Measurements from ENCODE around the gene CEL. TPM values are rescaled to one million over a fixed set of nuclear protein-coding genes. Genes with fewer than 3 reads are reported as not detected.

CEL gene
- total and polyA plus RNA-seq, 10 of the 15 experiments (the other 5 are each of a cell fraction or from before 2014, with no cell fraction given) = 0.05 to 4.1 (median 0.29) TPM; not detected in 2

DNA sequence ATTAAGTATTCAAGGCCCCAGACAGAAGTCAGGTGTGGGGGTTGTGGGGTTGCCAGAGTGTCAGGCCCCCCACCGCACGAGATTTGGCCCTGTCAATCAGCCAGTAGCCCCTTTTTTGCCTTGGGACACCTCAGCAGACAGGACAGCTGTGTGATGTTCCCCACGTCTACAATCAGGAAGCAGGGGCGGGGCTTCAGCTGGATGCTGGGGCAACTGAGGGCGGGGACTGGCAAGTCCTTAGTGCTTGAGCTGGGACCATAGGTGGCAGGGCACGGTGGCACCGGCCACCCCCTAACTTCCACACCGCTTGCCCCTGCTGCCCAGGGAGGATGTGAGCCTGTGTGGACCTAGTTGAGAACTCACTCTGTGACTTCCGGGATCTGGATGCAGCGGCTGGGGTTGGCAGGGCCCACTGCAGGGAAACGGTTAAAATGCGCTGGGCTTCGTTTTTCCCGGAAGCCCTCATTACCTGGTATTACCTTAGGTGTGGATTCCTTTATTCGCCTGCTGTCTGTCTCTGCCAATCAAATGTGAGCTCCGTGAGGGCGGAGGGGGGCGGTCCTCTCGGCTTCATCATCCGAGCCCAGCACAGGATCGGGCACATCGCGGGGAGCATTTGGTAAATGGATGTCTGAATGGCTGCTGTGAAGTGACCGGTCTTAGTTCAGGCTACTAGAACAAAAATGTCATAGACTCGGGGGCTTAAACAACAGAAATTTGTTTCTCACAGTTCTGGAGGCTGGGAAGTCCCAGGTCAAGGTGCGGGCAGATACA lies 38.5 kb upstream of the CEL start:
- in situ Hi-C loops (cut with MboI) (no loop called here), intact Hi-C loops (cut with micrococcal nuclease; ENCODE audit: unreplicated experiment) (loop anchor here (5.0 to 10.0 kb wide), 2 partner anchors 124 to 461 kb away; no protein-coding TSS in a partner anchor)
- DNase-seq (ENCODE audit: low read depth, low spot score) (peak; percentile 23), ATAC-seq (peak; percentile 75), FAIRE-seq (no peak)
- ChIA-PET RAD21 (ENCODE audit: unreplicated experiment) (interaction anchor here (0.9 to 2.5 kb wide), 3 partner anchors 121 to 126 kb away, joined by 5 to 11 read pairs (median 6); no protein-coding TSS in a partner anchor), SMC1A (ENCODE audit: uncharacterized antibody, unreplicated experiment) (interaction anchor here (0.6 to 4.4 kb wide), 5 partner anchors 10 to 124 kb away, joined by 3 to 31 read pairs (median 4); partner anchors contain the start of gene GTF3C5), POLR2A (no interaction called here), CTCF (interaction anchor here (1.0 to 3.9 kb wide), 15 partner anchors 9 to 163 kb away, joined by 3 to 52 read pairs (median 12); partner anchors contain the start of gene GTF3C5)
- no TSS peak for BruUV-seq (replicated peaks)
- Histone ChIP-seq H2AFZ (ENCODE audit: control insufficient read depth, low read depth, low read length) (peak overlapping the region; percentile 25), H3K4me2 (ENCODE audit: control insufficient read depth, insufficient read depth) (peak overlapping the region; percentile 22), H3K27me3 (replicated peaks in 1 of 2; ENCODE audit: control insufficient read depth in 2 of 2, insufficient read depth in 2 of 2, low read length in 1 of 2) (no peaks in the 10 kb centered on the region), H3K36me3 (ENCODE audit: control insufficient read depth in 2 of 2, insufficient read depth in 2 of 2, low read length in 1 of 2) (no peaks in the 10 kb centered on the region), H3K79me2 (ENCODE audit: control insufficient read depth, insufficient read depth, low read length) (no peaks in the 10 kb centered on the region), H3K9ac (ENCODE audit: control insufficient read depth, insufficient read depth, low read length) (no peak overlapping the region), H3K9me3 (replicated peaks; ENCODE audit: control insufficient read depth, insufficient read depth, low read length) (no peaks in the 10 kb centered on the region; the same call in 2 of the 3 replicates), H3K4me3 (no peak overlapping the region), H3K4me1 (ENCODE audit: control insufficient read depth, insufficient read depth, low read length) (peaks cover 11% of the 10 kb centered on the region), H4K20me1 (ENCODE audit: control insufficient read depth, insufficient read depth) (no peaks in the 10 kb centered on the region), H3K27ac (ENCODE audit: control insufficient read depth, insufficient read depth) (no peak overlapping the region)
- TF ChIP-seq, protein P1, sequence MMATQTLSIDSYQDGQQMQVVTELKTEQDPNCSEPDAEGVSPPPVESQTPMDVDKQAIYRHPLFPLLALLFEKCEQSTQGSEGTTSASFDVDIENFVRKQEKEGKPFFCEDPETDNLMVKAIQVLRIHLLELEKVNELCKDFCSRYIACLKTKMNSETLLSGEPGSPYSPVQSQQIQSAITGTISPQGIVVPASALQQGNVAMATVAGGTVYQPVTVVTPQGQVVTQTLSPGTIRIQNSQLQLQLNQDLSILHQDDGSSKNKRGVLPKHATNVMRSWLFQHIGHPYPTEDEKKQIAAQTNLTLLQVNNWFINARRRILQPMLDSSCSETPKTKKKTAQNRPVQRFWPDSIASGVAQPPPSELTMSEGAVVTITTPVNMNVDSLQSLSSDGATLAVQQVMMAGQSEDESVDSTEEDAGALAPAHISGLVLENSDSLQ (IDR thresholded peaks at IDR 0.05) = peak; percentile 75
- TF ChIP-seq SREBF2 (IDR thresholded peaks at IDR 0.05; ENCODE audit: low read length) = no peak
- WGBS (ENCODE audit: insufficient coverage, insufficient replicate concordance, low lambda C conversion rate, missing lambda C conversion rate) = 66% methylated on average over 26 of the region's 26 CpGs

DNA sequence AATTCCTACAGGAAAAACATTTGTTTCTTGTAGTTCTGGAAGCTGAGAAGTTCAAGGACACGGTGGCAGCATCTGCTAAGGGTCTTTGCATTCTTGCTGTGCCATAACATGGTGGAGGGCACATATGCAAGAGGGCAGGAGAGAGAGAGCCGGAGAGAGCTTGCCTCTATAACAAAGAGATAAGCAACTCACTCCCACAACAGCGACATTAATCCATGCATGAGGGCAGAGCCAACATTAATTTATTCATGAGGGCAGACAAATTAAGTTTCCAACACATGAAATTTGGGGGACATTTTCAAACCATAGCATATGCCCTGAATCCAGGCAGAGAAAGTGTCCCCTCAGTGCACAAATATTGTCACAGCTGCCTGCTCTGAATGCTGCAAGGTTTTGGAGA lies 35.4 kb upstream of the CEL start:
- Histone ChIP-seq H3K36me3 (ENCODE audit: control insufficient read depth in 2 of 2, insufficient read depth in 2 of 2, low read length in 1 of 2) (no peaks in the 10 kb centered on the region), H3K9ac (ENCODE audit: control insufficient read depth, insufficient read depth, low read length) (no peak overlapping the region), H3K4me2 (ENCODE audit: control insufficient read depth, insufficient read depth) (no peak overlapping the region), H2AFZ (ENCODE audit: control insufficient read depth, low read depth, low read length) (no peak overlapping the region), H3K4me3 (no peak overlapping the region), H3K9me3 (replicated peaks; ENCODE audit: control insufficient read depth, insufficient read depth, low read length) (no peaks in the 10 kb centered on the region; the same call in 2 of the 3 replicates), H3K4me1 (ENCODE audit: control insufficient read depth, insufficient read depth, low read length) (peaks cover 15% of the 10 kb centered on the region), H3K79me2 (ENCODE audit: control insufficient read depth, insufficient read depth, low read length) (peaks cover 18% of the 10 kb centered on the region), H4K20me1 (ENCODE audit: control insufficient read depth, insufficient read depth) (no peaks in the 10 kb centered on the region), H3K27me3 (replicated peaks in 1 of 2; ENCODE audit: control insufficient read depth in 2 of 2, insufficient read depth in 2 of 2, low read length in 1 of 2) (no peaks in the 10 kb centered on the region), H3K27ac (ENCODE audit: control insufficient read depth, insufficient read depth) (no peak overlapping the region)
- CTCF ChIA-PET = interaction anchor here (1.0 to 2.1 kb wide), 4 partner anchors 48 to 154 kb away, joined by 3 to 8 read pairs (median 4); partner anchors contain the start of gene GFI1B
- 36% methylated on average over 3 of the region's 3 CpGs for WGBS (ENCODE audit: insufficient coverage, insufficient replicate concordance, low lambda C conversion rate, missing lambda C conversion rate)
- in situ Hi-C loops (cut with MboI) (no loop called here), intact Hi-C loops (cut with micrococcal nuclease; ENCODE audit: unreplicated experiment) (loop anchor here (10.0 kb wide), 1 partner anchor 458 kb away; no protein-coding TSS in a partner anchor)
- BruUV-seq (replicated peaks) = no TSS peak
- RAD21 ChIA-PET (ENCODE audit: unreplicated experiment) = interaction anchor here (1.4 to 1.8 kb wide), 2 partner anchors 118 to 121 kb away, joined by 3 to 6 read pairs; no protein-coding TSS in a partner anchor
- SMC1A ChIA-PET (ENCODE audit: uncharacterized antibody, unreplicated experiment) = interaction anchor here (1.0 kb wide), 1 partner anchor 118 kb away, joined by 3 read pairs; no protein-coding TSS in a partner anchor
- ATAC-seq = no peak
- no peak for FAIRE-seq
- POLR2A ChIA-PET = interaction anchor here (0.6 to 1.3 kb wide), 2 partner anchors 117 to 128 kb away, joined by 3 read pairs; no protein-coding TSS in a partner anchor
- no peak for DNase-seq (ENCODE audit: low read depth, low spot score)
- TF ChIP-seq, protein P2, sequence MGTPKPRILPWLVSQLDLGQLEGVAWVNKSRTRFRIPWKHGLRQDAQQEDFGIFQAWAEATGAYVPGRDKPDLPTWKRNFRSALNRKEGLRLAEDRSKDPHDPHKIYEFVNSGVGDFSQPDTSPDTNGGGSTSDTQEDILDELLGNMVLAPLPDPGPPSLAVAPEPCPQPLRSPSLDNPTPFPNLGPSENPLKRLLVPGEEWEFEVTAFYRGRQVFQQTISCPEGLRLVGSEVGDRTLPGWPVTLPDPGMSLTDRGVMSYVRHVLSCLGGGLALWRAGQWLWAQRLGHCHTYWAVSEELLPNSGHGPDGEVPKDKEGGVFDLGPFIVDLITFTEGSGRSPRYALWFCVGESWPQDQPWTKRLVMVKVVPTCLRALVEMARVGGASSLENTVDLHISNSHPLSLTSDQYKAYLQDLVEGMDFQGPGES (IDR thresholded peaks at IDR 0.05) = no peak
- TF ChIP-seq, protein P3, sequence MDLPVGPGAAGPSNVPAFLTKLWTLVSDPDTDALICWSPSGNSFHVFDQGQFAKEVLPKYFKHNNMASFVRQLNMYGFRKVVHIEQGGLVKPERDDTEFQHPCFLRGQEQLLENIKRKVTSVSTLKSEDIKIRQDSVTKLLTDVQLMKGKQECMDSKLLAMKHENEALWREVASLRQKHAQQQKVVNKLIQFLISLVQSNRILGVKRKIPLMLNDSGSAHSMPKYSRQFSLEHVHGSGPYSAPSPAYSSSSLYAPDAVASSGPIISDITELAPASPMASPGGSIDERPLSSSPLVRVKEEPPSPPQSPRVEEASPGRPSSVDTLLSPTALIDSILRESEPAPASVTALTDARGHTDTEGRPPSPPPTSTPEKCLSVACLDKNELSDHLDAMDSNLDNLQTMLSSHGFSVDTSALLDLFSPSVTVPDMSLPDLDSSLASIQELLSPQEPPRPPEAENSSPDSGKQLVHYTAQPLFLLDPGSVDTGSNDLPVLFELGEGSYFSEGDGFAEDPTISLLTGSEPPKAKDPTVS (IDR thresholded peaks at IDR 0.05; ENCODE audit: low read depth, low read length) = no peak
- TF ChIP-seq NFXL1 (IDR thresholded peaks at IDR 0.05; ENCODE audit: borderline replicate concordance) = no peak
- no peak for TF ChIP-seq HCFC1 (IDR thresholded peaks at IDR 0.05; ENCODE audit: low read length)
- TF ChIP-seq ETV6 (conservative IDR thresholded peaks at IDR 0.05 in 1 of 2, IDR thresholded peaks at IDR 0.05 in 1 of 2; ENCODE audit: borderline replicate concordance in 1 of 2, low read depth in 1 of 2) = no peak
- no peak for TF ChIP-seq RB1 (IDR thresholded peaks at IDR 0.05; ENCODE audit: borderline replicate concordance)
